ENCODE measurements around the gene FAM9C. TPM values are rescaled to one million over a fixed set of nuclear protein-coding genes. Genes with fewer than 3 reads are reported as not detected.
A peak's percentile ranks its signal among the peaks of the same experiment; 100 is the strongest.

The FAM9C gene
- total RNA-seq, 2 donors from 2014 or later = 6.5 TPM; not detected in 1

- intact Hi-C loops (cut with DNase I) = no loop called here
- Histone ChIP-seq H3K4me1 (replicated peaks) (no peaks in the 10 kb centered on the region), H3K27me3 (replicated peaks; ENCODE audit: insufficient read depth) (no peaks in the 10 kb centered on the region), H3K27ac (no peak overlapping the region), H3K4me3 (no peak overlapping the region), H3K9me3 (no peaks in the 10 kb centered on the region), H3K36me3 (no peaks in the 10 kb centered on the region)
- TF ChIP-seq POLR2AphosphoS5 (IDR thresholded peaks at IDR 0.05) (no peak), POLR2A (IDR thresholded peaks at IDR 0.05) (no peak), CTCF (IDR thresholded peaks at IDR 0.05) (no peak)
- DNase-seq (ENCODE audit: low spot score) = no peak
- 78% methylated on average over 9 of the region's 9 CpGs for WGBS
Observed at GRCh38 chrX:12999422-12999821, 45.0 kb downstream of the FAM9C start.

GRCh38 chrX:12997906-12998687 is 46.3 kb downstream of the FAM9C start:
- no peak overlapping the region for H3K4me3 ChIP-seq
- no peaks in the 10 kb centered on the region for H3K4me1 ChIP-seq (replicated peaks)
- intact Hi-C loops (cut with DNase I) = no loop called here
- no peaks in the 10 kb centered on the region for H3K27me3 ChIP-seq (replicated peaks; ENCODE audit: insufficient read depth)
- no peak overlapping the region for H3K27ac ChIP-seq
- TF ChIP-seq CTCF (IDR thresholded peaks at IDR 0.05) (no peak), POLR2A (IDR thresholded peaks at IDR 0.05) (no peak), POLR2AphosphoS5 (IDR thresholded peaks at IDR 0.05) (no peak)
- DNase-seq (ENCODE audit: low spot score) = no peak
- H3K9me3 ChIP-seq = no peaks in the 10 kb centered on the region
- 5% methylated on average over 5 of the region's 5 CpGs for WGBS
- H3K36me3 ChIP-seq = no peaks in the 10 kb centered on the region

- intact Hi-C loops (cut with DNase I) = no loop called here
- whole genome bisulfite sequencing = 86% methylated on average over 3 of the region's 3 CpGs
- Histone ChIP-seq H3K4me1 (replicated peaks) (no peaks in the 10 kb centered on the region), H3K4me3 (no peak overlapping the region), H3K27me3 (replicated peaks; ENCODE audit: insufficient read depth) (no peaks in the 10 kb centered on the region), H3K27ac (no peak overlapping the region), H3K9me3 (no peaks in the 10 kb centered on the region), H3K36me3 (no peaks in the 10 kb centered on the region)
- TF ChIP-seq CTCF (IDR thresholded peaks at IDR 0.05) = no peak
- no peak for TF ChIP-seq POLR2A (IDR thresholded peaks at IDR 0.05)
- no peak for TF ChIP-seq POLR2AphosphoS5 (IDR thresholded peaks at IDR 0.05)
- DNase-seq (ENCODE audit: low spot score) = no peak
Observed at GRCh38 chrX:12996934-12997435, 47.4 kb downstream of the FAM9C start.

- DNase-seq (ENCODE audit: low spot score) = no peak
- Histone ChIP-seq H3K27me3 (replicated peaks; ENCODE audit: insufficient read depth) (no peaks in the 10 kb centered on the region), H3K4me3 (no peak overlapping the region), H3K4me1 (replicated peaks) (no peaks in the 10 kb centered on the region), H3K9me3 (no peaks in the 10 kb centered on the region), H3K36me3 (no peaks in the 10 kb centered on the region), H3K27ac (no peak overlapping the region)
- WGBS = 45% methylated on average over 4 of the region's 4 CpGs
- TF ChIP-seq POLR2A (IDR thresholded peaks at IDR 0.05) (no peak), CTCF (IDR thresholded peaks at IDR 0.05) (no peak), POLR2AphosphoS5 (IDR thresholded peaks at IDR 0.05) (peak; percentile 47)
- intact Hi-C loops (cut with DNase I) = no loop called here
Observed at GRCh38 chrX:12994321-12994720, 50.1 kb downstream of the FAM9C start.

GRCh38 chrX:12993826-12994225 is 50.6 kb downstream of the FAM9C start:
- no peak for DNase-seq (ENCODE audit: low spot score)
- WGBS = 37% methylated on average over 1 of the region's 1 CpG
- Histone ChIP-seq H3K4me1 (replicated peaks) (no peaks in the 10 kb centered on the region), H3K9me3 (no peaks in the 10 kb centered on the region), H3K27ac (peak overlapping the region in 1 of 2 donors; percentile 19), H3K27me3 (replicated peaks; ENCODE audit: insufficient read depth) (no peaks in the 10 kb centered on the region), H3K36me3 (no peaks in the 10 kb centered on the region), H3K4me3 (no peak overlapping the region)
- TF ChIP-seq POLR2AphosphoS5 (IDR thresholded peaks at IDR 0.05) = no peak
- TF ChIP-seq CTCF (IDR thresholded peaks at IDR 0.05) = no peak
- intact Hi-C loops (cut with DNase I) = no loop called here

All from prostate gland (tissue), 2 donors.